ENCODE data around the gene CLPTM1L. TPM values are rescaled to one million over a fixed set of nuclear protein-coding genes. Genes with fewer than 3 reads are reported as not detected.

Gene CLPTM1L
- total RNA-seq, 1 donor from 2014 or later, result 84.8 TPM

DNA sequence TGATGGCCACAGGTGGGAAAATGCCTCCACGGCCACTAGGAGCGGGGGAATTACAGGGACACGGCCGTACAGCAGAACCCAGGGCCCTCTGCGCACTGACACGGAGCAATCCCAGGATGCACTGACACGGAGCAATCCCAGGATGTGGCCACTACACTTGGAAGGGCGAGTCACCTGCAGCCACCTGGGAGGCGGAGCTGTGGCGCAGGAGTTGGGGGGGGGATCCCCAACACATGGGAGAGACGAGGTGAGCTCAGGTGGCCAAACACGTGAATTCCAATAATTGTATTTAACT, 6.8 kb downstream of the CLPTM1L start:
- TF ChIP-seq CTCF (conservative IDR thresholded peaks at IDR 0.05), result no peak
- Mint-ChIP-seq H3K9me3 (no peaks in the 10 kb centered on the region), H3K4me1 (ENCODE audit: unreplicated experiment) (no peaks in the 10 kb centered on the region), H3K27me3 (no peaks in the 10 kb centered on the region), H3K36me3 (peaks cover 6% of the 10 kb centered on the region), H3K4me3 (no peak overlapping the region), H3K27ac (no peak overlapping the region)
- DNase-seq (ENCODE audit: extremely low spot score, unreplicated experiment), result no peak

DNA sequence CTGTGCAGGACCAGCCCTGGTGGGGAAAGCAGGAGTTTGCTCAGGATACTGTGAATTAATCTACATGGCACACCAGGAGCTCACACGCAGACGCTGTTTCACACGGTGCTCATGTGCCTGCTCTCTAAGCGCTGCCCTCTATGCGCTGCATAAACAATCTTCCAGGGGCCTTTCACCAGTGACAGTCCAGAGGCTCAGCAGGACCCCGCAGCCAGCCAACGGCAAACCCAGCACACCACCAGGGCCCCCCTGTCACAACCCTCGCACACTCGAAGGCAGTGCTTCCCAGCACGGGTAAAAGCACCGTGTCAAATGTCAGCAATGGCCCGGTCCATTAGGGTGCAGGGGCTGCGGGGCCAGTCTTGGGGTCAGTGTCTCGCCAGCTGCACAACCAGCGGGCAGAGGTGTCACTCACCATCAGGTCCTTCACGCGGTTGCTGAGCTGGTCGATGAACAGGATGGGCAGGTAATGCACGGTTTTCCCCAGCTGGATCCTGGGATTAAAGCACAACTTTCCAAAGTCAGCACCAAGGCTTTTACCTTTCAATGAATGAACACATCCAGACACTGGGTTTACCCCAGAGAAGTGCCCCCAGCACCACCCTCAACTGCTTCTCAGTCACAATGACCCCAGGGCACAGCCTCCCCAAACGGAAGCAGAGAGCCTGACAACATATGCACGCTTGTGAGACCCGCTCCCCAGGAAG, 7.3 kb downstream of the CLPTM1L start:
- Mint-ChIP-seq H3K9me3 (no peaks in the 10 kb centered on the region), H3K27ac (no peak overlapping the region), H3K27me3 (no peaks in the 10 kb centered on the region), H3K4me3 (no peak overlapping the region), H3K4me1 (ENCODE audit: unreplicated experiment) (no peaks in the 10 kb centered on the region), H3K36me3 (peaks cover 9% of the 10 kb centered on the region)
- no peak for DNase-seq (ENCODE audit: extremely low spot score, unreplicated experiment)
- no peak for TF ChIP-seq CTCF (conservative IDR thresholded peaks at IDR 0.05)

DNA sequence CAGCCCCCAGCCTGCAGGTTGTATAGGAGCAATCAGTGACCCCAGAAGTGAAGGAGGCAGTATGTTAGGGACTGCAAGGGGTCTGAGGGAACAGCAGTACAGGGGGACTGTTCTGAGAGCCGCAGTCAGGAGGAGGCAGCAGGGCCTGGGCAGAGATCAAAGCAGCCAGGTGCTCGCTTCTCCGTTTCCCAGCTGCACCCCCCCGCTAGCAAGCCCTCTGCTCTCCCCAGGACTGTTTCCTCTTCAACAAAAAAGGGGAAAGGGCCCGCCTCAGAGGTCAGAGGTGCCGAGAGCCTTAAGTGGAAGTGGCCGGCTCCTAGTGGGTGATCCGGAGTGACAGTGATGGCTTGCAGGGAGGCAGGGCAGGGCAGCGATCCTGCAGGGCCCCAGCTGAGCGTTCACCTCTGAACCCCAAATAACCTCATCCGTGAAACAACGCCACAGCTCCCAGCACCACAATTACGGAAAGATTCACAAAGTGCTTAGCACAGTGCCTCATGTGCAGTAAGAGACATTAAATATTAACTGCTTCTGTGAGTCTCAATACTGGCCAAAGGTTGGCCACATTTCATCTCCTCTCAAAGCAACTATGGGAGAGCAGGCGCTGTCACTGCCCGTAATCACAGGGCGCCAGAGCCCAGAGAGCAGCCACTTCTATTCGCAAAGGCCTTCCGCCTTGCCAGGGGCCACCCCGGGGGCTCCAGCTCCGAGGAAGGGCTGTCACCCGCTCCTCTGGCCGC, 8.0 kb downstream of the CLPTM1L start:
- no peak for TF ChIP-seq CTCF (conservative IDR thresholded peaks at IDR 0.05)
- H3K4me3 Mint-ChIP-seq, result no peak overlapping the region
- peaks cover 14% of the 10 kb centered on the region for H3K36me3 Mint-ChIP-seq

GRCh38 chr5:1336106-1336561, 8.8 kb downstream of the CLPTM1L start:
- Mint-ChIP-seq H3K36me3 (peaks cover 12% of the 10 kb centered on the region), H3K4me3 (no peak overlapping the region), H3K4me1 (ENCODE audit: unreplicated experiment) (no peaks in the 10 kb centered on the region), H3K27me3 (no peaks in the 10 kb centered on the region), H3K9me3 (no peaks in the 10 kb centered on the region), H3K27ac (no peak overlapping the region)
- no peak for DNase-seq (ENCODE audit: extremely low spot score, unreplicated experiment)
- TF ChIP-seq CTCF (conservative IDR thresholded peaks at IDR 0.05), result no peak

More for the DNA sequence above, 8.0 kb downstream of the CLPTM1L start:
- no peak for DNase-seq (ENCODE audit: extremely low spot score, unreplicated experiment)
- H3K27me3 Mint-ChIP-seq, result no peaks in the 10 kb centered on the region
- H3K9me3 Mint-ChIP-seq, result no peaks in the 10 kb centered on the region
- H3K4me1 Mint-ChIP-seq (ENCODE audit: unreplicated experiment), result no peaks in the 10 kb centered on the region
- H3K27ac Mint-ChIP-seq, result no peak overlapping the region

DNA sequence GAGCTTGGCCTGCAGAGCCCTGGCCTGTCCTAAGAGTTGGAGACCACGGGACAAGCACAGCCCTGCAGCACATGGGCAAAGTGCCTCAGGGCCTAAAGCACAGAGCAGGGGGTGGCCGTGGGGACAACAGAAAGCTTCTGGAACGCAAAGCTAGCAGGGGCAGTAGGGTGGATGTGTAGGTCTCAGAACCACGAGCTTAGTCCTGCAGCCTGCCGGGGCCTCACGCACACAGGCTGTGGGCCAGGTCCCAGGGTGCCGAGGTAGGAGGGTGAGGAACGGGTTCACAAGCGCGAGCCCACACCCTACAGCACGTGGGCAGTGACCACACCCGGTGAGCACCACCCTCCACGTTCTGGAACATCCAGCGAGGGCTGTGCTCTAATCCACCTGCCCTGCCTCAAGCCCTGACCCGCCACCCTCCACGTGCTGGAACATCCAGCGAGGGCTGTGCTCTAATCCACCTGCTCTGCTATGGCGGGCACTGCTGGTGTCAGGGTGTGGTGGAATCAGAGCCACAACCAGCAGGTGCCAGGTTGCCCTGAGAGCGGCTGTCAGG, 9.3 kb downstream of the CLPTM1L start:
- H3K4me1 Mint-ChIP-seq (ENCODE audit: unreplicated experiment), result no peaks in the 10 kb centered on the region
- no peak overlapping the region for H3K27ac Mint-ChIP-seq
- H3K27me3 Mint-ChIP-seq, result no peaks in the 10 kb centered on the region
- no peak for DNase-seq (ENCODE audit: extremely low spot score, unreplicated experiment)
- no peak overlapping the region for H3K4me3 Mint-ChIP-seq
- no peaks in the 10 kb centered on the region for H3K9me3 Mint-ChIP-seq
- TF ChIP-seq CTCF (conservative IDR thresholded peaks at IDR 0.05), result no peak
- peaks cover 11% of the 10 kb centered on the region for H3K36me3 Mint-ChIP-seq

Data from type B pancreatic cell (in vitro differentiated cells).